ENCODE data around the gene LSM14B.

DNA sequence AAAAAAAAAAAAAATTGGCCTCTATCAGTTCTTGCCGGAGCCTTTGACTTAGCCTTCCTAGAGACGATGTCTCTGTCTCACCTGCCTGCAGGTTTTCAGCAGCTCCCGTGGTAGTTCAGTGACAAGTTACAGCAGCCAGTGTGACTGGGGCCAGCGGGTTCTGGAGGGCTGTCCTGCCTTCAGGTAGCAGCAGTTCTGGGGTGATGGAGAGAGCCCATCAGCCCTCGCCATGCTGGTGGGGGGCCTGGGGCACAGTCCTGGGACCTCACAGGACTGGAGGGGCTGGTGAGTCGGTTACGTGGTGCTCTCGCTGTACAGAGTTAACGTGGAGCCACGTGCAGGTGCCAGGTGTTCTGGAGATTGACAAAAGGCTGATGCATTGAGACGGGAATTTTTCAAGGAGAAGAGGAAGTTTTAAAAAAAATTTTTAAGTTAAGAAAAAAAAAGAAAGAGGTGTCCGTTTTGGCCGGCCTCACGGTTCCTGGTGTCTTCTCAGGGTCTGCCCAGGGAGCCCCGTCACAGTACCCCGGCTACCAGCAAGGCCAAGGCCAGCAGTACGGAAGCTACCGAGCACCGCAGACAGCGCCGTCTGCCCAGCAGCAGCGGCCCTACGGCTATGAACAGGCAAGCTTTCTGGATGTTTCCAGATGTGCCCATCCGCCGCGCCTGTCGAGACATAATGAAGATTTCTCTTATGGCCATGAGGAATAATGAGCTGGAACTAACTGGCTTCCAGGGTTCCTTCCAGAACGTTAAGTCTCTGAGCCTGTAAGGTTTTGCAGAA lies 51.9 kb downstream of the LSM14B start:
- TF ChIP-seq, protein P1, sequence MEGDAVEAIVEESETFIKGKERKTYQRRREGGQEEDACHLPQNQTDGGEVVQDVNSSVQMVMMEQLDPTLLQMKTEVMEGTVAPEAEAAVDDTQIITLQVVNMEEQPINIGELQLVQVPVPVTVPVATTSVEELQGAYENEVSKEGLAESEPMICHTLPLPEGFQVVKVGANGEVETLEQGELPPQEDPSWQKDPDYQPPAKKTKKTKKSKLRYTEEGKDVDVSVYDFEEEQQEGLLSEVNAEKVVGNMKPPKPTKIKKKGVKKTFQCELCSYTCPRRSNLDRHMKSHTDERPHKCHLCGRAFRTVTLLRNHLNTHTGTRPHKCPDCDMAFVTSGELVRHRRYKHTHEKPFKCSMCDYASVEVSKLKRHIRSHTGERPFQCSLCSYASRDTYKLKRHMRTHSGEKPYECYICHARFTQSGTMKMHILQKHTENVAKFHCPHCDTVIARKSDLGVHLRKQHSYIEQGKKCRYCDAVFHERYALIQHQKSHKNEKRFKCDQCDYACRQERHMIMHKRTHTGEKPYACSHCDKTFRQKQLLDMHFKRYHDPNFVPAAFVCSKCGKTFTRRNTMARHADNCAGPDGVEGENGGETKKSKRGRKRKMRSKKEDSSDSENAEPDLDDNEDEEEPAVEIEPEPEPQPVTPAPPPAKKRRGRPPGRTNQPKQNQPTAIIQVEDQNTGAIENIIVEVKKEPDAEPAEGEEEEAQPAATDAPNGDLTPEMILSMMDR (IDR thresholded peaks at IDR 0.05): no peak
- no peak for TF ChIP-seq POLR2A (IDR thresholded peaks at IDR 0.05)

Measured in heart left ventricle (tissue), 13 donors.